HEK293 (cell line): ENCODE measurements around the gene TRIM26.

Experiments used
- GLIS2 ChIP-seq: fragments of 450-650 bp; formaldehyde crosslinking; IDR thresholded peaks from 2 replicates; pipeline ENCODE4 v1.5.1; 2016; ENCODE audit warnings: missing biosample characterization, missing genetic modification characterization
- KLF17 ChIP-seq: fragments of 450-650 bp; formaldehyde crosslinking; IDR thresholded peaks from 2 replicates; pipeline ENCODE4 v1.5.1; 2016; ENCODE audit warnings: missing biosample characterization, missing genetic modification characterization
- MEIS1 ChIP-seq: sonication (generic); formaldehyde crosslinking; IDR thresholded peaks from 2 replicates; pipeline ENCODE4 v1.8.1; 2022; ENCODE audit warnings: missing genetic modification reagents, mild to moderate bottlenecking, borderline replicate concordance
- MZF1 ChIP-seq: fragments of 450-650 bp; formaldehyde crosslinking; IDR thresholded peaks from 2 replicates; pipeline ENCODE4 v1.5.1; 2017; ENCODE audit warnings: missing biosample characterization, missing genetic modification characterization, borderline replicate concordance
- PATZ1 ChIP-seq: fragments of 450-650 bp; formaldehyde crosslinking; IDR thresholded peaks from 2 replicates; pipeline ENCODE4 v1.5.1; 2016; ENCODE audit warnings: missing biosample characterization, missing genetic modification characterization
- PRDM4 ChIP-seq: fragments of 450-650 bp; formaldehyde crosslinking; IDR thresholded peaks from 2 replicates; pipeline ENCODE4 v1.5.1; 2017; ENCODE audit warnings: missing biosample characterization, missing genetic modification characterization
- RBAK ChIP-seq: fragments of 450-650 bp; formaldehyde crosslinking; IDR thresholded peaks from 2 replicates; pipeline ENCODE4 v1.5.1; 2016; ENCODE audit warnings: missing biosample characterization, missing genetic modification characterization
- SP7 ChIP-seq: fragments of 450-650 bp; formaldehyde crosslinking; IDR thresholded peaks from 2 replicates; pipeline ENCODE4 v1.5.1; 2016; ENCODE audit warnings: missing biosample characterization, missing genetic modification characterization
- ZBTB6 ChIP-seq: fragments of 450-650 bp; formaldehyde crosslinking; IDR thresholded peaks from 2 replicates; pipeline ENCODE4 v1.5.1; 2017; ENCODE audit warnings: missing biosample characterization, missing genetic modification characterization
- ZNF138 ChIP-seq: fragments of 450-650 bp; formaldehyde crosslinking; IDR thresholded peaks from 2 replicates; pipeline ENCODE4 v1.5.1; 2016; ENCODE audit warnings: missing biosample characterization, missing genetic modification characterization, borderline replicate concordance
- ZNF175 ChIP-seq: fragments of 450-650 bp; formaldehyde crosslinking; IDR thresholded peaks from 2 replicates; pipeline ENCODE4 v1.5.1; 2016; ENCODE audit warnings: missing biosample characterization, missing genetic modification characterization
- ZNF184 ChIP-seq: fragments of 450-650 bp; IDR thresholded peaks from 2 replicates; pipeline ENCODE4 v1.5.1; 2018; ENCODE audit warnings: missing biosample characterization, mild to moderate bottlenecking, missing genetic modification characterization
- ZNF202 ChIP-seq: fragments of 450-650 bp; formaldehyde crosslinking; IDR thresholded peaks from 2 replicates; pipeline ENCODE4 v1.5.1; 2016; ENCODE audit warnings: missing biosample characterization, missing genetic modification characterization, borderline replicate concordance
- ZNF280C ChIP-seq: fragments of 450-650 bp; formaldehyde crosslinking; IDR thresholded peaks from 2 replicates; pipeline ENCODE4 v1.5.1; 2016; ENCODE audit warnings: missing biosample characterization, missing genetic modification characterization
- ZNF366 ChIP-seq: fragments of 450-650 bp; formaldehyde crosslinking; conservative IDR thresholded peaks from 2 replicates; pipeline ENCODE4 v1.5.1; 2016; ENCODE audit warnings: missing biosample characterization, missing genetic modification characterization
- ZNF610 ChIP-seq: fragments of 450-650 bp; formaldehyde crosslinking; IDR thresholded peaks from 2 replicates; pipeline ENCODE4 v1.5.1; 2016; ENCODE audit warnings: missing biosample characterization, missing genetic modification characterization, borderline replicate concordance
- ZNF660 ChIP-seq: fragments of 450-650 bp; IDR thresholded peaks from 2 replicates; pipeline ENCODE4 v1.5.1; 2018; ENCODE audit warnings: missing biosample characterization, mild to moderate bottlenecking, missing genetic modification characterization
- ZNF670 ChIP-seq: fragments of 450-650 bp; formaldehyde crosslinking; IDR thresholded peaks from 2 replicates; pipeline ENCODE4 v1.5.1; 2016; ENCODE audit warnings: missing biosample characterization, missing genetic modification characterization, low read depth
- ZNF677 ChIP-seq: fragments of 450-650 bp; IDR thresholded peaks from 2 replicates; pipeline ENCODE4 v1.5.0; 2018; ENCODE audit warnings: missing biosample characterization, mild to moderate bottlenecking, missing genetic modification characterization, moderate library complexity
- ZNF768 ChIP-seq: fragments of 450-650 bp; formaldehyde crosslinking; IDR thresholded peaks from 2 replicates; pipeline ENCODE4 v1.5.1; 2018; ENCODE audit warnings: missing biosample characterization, mild to moderate bottlenecking, missing genetic modification characterization
- TF ChIP-seq, protein P1 (sequence below): fragments of 450-650 bp; formaldehyde crosslinking; IDR thresholded peaks from 2 replicates; pipeline ENCODE4 v1.5.1; 2017; ENCODE audit warnings: missing biosample characterization, mild to moderate bottlenecking, missing genetic modification characterization, moderate library complexity
- TF ChIP-seq, protein P2 (sequence below): fragments of 450-650 bp; formaldehyde crosslinking; IDR thresholded peaks from 2 replicates; pipeline ENCODE4 v1.5.1; 2016; ENCODE audit warnings: missing biosample characterization, missing genetic modification characterization, borderline replicate concordance

Gene TRIM26

GRCh38 chr6:30163090-30163917, 49.9 kb downstream of the TRIM26 start, which contains the start of gene TRIM15 (continued):
- TF ChIP-seq ZNF138 (tag by site-specific recombination) = no peak
- TF ChIP-seq RBAK (tag by site-specific recombination) = no peak
- TF ChIP-seq MEIS1 (CRISPR knock-in tag) = no peak
- TF ChIP-seq KLF17 = no peak
- no peak for TF ChIP-seq ZNF184 (tag by site-specific recombination)
- peak; percentile 36 for TF ChIP-seq SP7 (tag by site-specific recombination)
- no peak for TF ChIP-seq ZBTB6 (tag by site-specific recombination)
- no peak for TF ChIP-seq ZNF677 (tag by site-specific recombination)
- TF ChIP-seq ZNF768 (tag by site-specific recombination) = no peak
- TF ChIP-seq, protein P1, sequence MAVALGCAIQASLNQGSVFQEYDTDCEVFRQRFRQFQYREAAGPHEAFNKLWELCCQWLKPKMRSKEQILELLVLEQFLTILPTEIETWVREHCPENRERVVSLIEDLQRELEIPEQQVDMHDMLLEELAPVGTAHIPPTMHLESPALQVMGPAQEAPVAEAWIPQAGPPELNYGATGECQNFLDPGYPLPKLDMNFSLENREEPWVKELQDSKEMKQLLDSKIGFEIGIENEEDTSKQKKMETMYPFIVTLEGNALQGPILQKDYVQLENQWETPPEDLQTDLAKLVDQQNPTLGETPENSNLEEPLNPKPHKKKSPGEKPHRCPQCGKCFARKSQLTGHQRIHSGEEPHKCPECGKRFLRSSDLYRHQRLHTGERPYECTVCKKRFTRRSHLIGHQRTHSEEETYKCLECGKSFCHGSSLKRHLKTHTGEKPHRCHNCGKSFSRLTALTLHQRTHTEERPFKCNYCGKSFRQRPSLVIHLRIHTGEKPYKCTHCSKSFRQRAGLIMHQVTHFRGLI = no peak
- TF ChIP-seq ZNF610 (tag by site-specific recombination) = no peak
- no peak for TF ChIP-seq ZNF660 (tag by site-specific recombination)
- no peak for TF ChIP-seq MZF1 (tag by site-specific recombination)
- 0 out of 2 replicates have a peak, but pooled peaks have one; percentile 16 for TF ChIP-seq GLIS2 (tag by site-specific recombination)
- TF ChIP-seq, protein P2, sequence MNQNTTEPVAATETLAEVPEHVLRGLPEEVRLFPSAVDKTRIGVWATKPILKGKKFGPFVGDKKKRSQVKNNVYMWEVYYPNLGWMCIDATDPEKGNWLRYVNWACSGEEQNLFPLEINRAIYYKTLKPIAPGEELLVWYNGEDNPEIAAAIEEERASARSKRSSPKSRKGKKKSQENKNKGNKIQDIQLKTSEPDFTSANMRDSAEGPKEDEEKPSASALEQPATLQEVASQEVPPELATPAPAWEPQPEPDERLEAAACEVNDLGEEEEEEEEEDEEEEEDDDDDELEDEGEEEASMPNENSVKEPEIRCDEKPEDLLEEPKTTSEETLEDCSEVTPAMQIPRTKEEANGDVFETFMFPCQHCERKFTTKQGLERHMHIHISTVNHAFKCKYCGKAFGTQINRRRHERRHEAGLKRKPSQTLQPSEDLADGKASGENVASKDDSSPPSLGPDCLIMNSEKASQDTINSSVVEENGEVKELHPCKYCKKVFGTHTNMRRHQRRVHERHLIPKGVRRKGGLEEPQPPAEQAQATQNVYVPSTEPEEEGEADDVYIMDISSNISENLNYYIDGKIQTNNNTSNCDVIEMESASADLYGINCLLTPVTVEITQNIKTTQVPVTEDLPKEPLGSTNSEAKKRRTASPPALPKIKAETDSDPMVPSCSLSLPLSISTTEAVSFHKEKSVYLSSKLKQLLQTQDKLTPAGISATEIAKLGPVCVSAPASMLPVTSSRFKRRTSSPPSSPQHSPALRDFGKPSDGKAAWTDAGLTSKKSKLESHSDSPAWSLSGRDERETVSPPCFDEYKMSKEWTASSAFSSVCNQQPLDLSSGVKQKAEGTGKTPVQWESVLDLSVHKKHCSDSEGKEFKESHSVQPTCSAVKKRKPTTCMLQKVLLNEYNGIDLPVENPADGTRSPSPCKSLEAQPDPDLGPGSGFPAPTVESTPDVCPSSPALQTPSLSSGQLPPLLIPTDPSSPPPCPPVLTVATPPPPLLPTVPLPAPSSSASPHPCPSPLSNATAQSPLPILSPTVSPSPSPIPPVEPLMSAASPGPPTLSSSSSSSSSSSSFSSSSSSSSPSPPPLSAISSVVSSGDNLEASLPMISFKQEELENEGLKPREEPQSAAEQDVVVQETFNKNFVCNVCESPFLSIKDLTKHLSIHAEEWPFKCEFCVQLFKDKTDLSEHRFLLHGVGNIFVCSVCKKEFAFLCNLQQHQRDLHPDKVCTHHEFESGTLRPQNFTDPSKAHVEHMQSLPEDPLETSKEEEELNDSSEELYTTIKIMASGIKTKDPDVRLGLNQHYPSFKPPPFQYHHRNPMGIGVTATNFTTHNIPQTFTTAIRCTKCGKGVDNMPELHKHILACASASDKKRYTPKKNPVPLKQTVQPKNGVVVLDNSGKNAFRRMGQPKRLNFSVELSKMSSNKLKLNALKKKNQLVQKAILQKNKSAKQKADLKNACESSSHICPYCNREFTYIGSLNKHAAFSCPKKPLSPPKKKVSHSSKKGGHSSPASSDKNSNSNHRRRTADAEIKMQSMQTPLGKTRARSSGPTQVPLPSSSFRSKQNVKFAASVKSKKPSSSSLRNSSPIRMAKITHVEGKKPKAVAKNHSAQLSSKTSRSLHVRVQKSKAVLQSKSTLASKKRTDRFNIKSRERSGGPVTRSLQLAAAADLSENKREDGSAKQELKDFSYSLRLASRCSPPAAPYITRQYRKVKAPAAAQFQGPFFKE (tag by site-specific recombination) = no peak
- TF ChIP-seq ZNF670 (tag by site-specific recombination) = no peak
- TF ChIP-seq ZNF280C = no peak
- TF ChIP-seq PATZ1 (tag by site-specific recombination) = peak; percentile 60
- TF ChIP-seq ZNF366 (tag by site-specific recombination) = no peak; the same call in 1 of the 2 replicates
- TF ChIP-seq ZNF202 = no peak
- TF ChIP-seq ZNF175 (tag by site-specific recombination) = no peak
- TF ChIP-seq PRDM4 (tag by site-specific recombination) = no peak
